HCT116 (cell line): Measurements from ENCODE around the gene FASN. TPM values are rescaled to one million over a fixed set of nuclear protein-coding genes. Genes with fewer than 3 reads are reported as not detected.

Source experiments
- ATAC-seq: fragments of 200-7000 bp; cut with Tn5 transposase; 2 replicates; pipeline ENCODE4 v1.9.1; 2020; ENCODE audit warnings: mild to moderate bottlenecking, moderate library complexity
- BruUV-seq: library from RNA; stranded (reverse); fragments of 400-500 nt; replicated peaks from 2 replicates; lab custom pipeline; 2021; lab: Mats Ljungman, UMichigan
- CTCF ChIA-PET: fragments of 300-600 bp; sonication (Branson Sonifier 250); formaldehyde crosslinking; loops from one replicate; lab custom pipeline; 2021; ENCODE audit warnings: antibody characterized with exemption; lab: Charles Lee
- POLR2A ChIA-PET: fragments of 300-600, 350-600 bp; sonication (Branson Sonifier 250); formaldehyde crosslinking; loops from one replicate; lab custom pipeline; 2021; ENCODE audit warnings: antibody characterized with exemption; lab: Charles Lee
- RAD21 ChIA-PET, 2 experiments: fragments of 300-600 bp; sonication (Branson Sonifier 250); formaldehyde crosslinking; loops; one replicate each; lab custom pipeline; 2023; ENCODE audit warnings: low total read pairs in 2 of 2; ENCODE audit not compliant: uncharacterized antibody in 2 of 2, unreplicated experiment in 2 of 2, low non-redundant PET in 1 of 2; lab: Charles Lee
- DNase-seq: peaks from one replicate; pipeline ENCODE4 v3.0.0-alpha.2; 2010; ENCODE audit warnings: low read depth, low spot score
- H2AFZ ChIP-seq: fragments of 200-600 bp; shearing (Covaris generic), sonication (generic); 2 replicates; pipeline ENCODE4 v1.6.1; 2017; ENCODE audit warnings: low read depth, mixed run types, mixed read lengths, antibody characterized with exemption, low read length; ENCODE audit not compliant: poor library complexity, severe bottlenecking
- H3K27ac ChIP-seq: 2 replicates; pipeline ENCODE4 v1.5.1; 2012; ENCODE audit warnings: low read depth, low read length
- H3K27me3 ChIP-seq: fragments of 200-600 bp; sonication (generic); 2 replicates; pipeline ENCODE4 v1.6.1; 2016; ENCODE audit warnings: mixed run types, low read length, mixed read lengths; ENCODE audit not compliant: insufficient read depth
- H3K36me3 ChIP-seq, 2 experiments: fragments of 200-500 bp in 1 of 2; fragments of 200-600 bp in 1 of 2; sonication (Bioruptor generic) in 1 of 2; sonication (generic) in 1 of 2; 2 replicates each; pipeline versions ENCODE4 v1.5.1 to v1.6.1; 2014 to 2016; ENCODE audit warnings: low read length in 2 of 2, inconsistent platforms in 1 of 2, mixed read lengths in 1 of 2, mixed run types in 1 of 2; ENCODE audit not compliant: insufficient read depth in 2 of 2, control insufficient read depth in 1 of 2
- H3K4me1 ChIP-seq, 2 experiments: fragments of 200-600 bp in 1 of 2; sonication (generic) in 1 of 2; 2 replicates each; pipeline versions ENCODE4 v1.5.1 to v1.6.1; 2012 to 2017; ENCODE audit warnings: low read length in 2 of 2, inconsistent platforms in 1 of 2, mild to moderate bottlenecking in 1 of 2, mixed read lengths in 1 of 2, mixed run types in 1 of 2, moderate library complexity in 1 of 2; ENCODE audit not compliant: insufficient read depth in 2 of 2, control insufficient read depth in 1 of 2
- H3K4me2 ChIP-seq: fragments of 200-600 bp; sonication (generic); 2 replicates; pipeline ENCODE4 v1.6.1; 2017; ENCODE audit warnings: mixed run types, low read length, mixed read lengths
- H3K4me3 ChIP-seq, 2 experiments: fragments of 200-600 bp in 1 of 2; sonication (generic) in 1 of 2; replicated peaks in 1 of 2; 2 replicates each; pipeline ENCODE4 v1.5.1; 2011 to 2016; ENCODE audit warnings: low read length in 2 of 2, control low read depth in 1 of 2, low read depth in 1 of 2, mild to moderate bottlenecking in 1 of 2, mixed read lengths in 1 of 2, mixed run types in 1 of 2
- H3K79me2 ChIP-seq: fragments of 200-600 bp; sonication (generic); 2 replicates; pipeline ENCODE4 v1.6.1; 2017; ENCODE audit warnings: mild to moderate bottlenecking, mixed run types, low read length, moderate library complexity, mixed read lengths; ENCODE audit not compliant: insufficient read depth
- H3K9ac ChIP-seq: fragments of 200-600 bp; sonication (generic); 2 replicates; pipeline ENCODE4 v1.6.1; 2016; ENCODE audit warnings: low read length, mixed read lengths
- H3K9me2 ChIP-seq: fragments of 200-600 bp; sonication (generic), shearing (Covaris generic); 2 replicates; pipeline ENCODE4 v1.6.1; 2017; ENCODE audit warnings: mixed run types, mild to moderate bottlenecking, moderate library complexity; ENCODE audit not compliant: insufficient read depth
- H3K9me3 ChIP-seq, 2 experiments: fragments of 200-500 bp in 1 of 2; fragments of 200-600 bp in 1 of 2; sonication (Bioruptor generic) in 1 of 2; sonication (generic) in 1 of 2; 2 replicates each; pipeline ENCODE4 v1.6.1; 2014 to 2017; ENCODE audit warnings: low read length in 2 of 2, mixed read lengths in 2 of 2, inconsistent platforms in 1 of 2, low read depth in 1 of 2, mild to moderate bottlenecking in 1 of 2, mixed run types in 1 of 2, moderate library complexity in 1 of 2; ENCODE audit not compliant: control insufficient read depth in 1 of 2, insufficient read depth in 1 of 2
- H4K20me1 ChIP-seq: fragments of 200-600 bp; sonication (generic), shearing (Covaris generic); 2 replicates; pipeline ENCODE4 v1.6.1; 2017; ENCODE audit warnings: mixed run types, mild to moderate bottlenecking, moderate library complexity; ENCODE audit not compliant: insufficient read depth
- CBX3 ChIP-seq: IDR thresholded peaks from 2 replicates; pipeline ENCODE4 v1.6.1; 2012; ENCODE audit warnings: low read depth
- CTCF ChIP-seq, 3 experiments: fragments of 200-600 bp in 1 of 3; sonication (generic) in 1 of 3; IDR thresholded peaks in 2 of 3; conservative IDR thresholded peaks in 1 of 3; 2 replicates each; pipeline ENCODE4 v1.5.1; 2012 to 2017; ENCODE audit warnings: low read depth in 2 of 3, low read length in 2 of 3, antibody characterized with exemption in 1 of 3, borderline replicate concordance in 1 of 3, control low read depth in 1 of 3, mild to moderate bottlenecking in 1 of 3, mixed read lengths in 1 of 3, mixed run types in 1 of 3, moderate library complexity in 1 of 3; ENCODE audit not compliant: insufficient read depth in 1 of 3
- JUND ChIP-seq: IDR thresholded peaks from 2 replicates; pipeline ENCODE4 v1.6.1; 2012
- POLR2AphosphoS5 ChIP-seq: IDR thresholded peaks from 2 replicates; pipeline ENCODE4 v1.6.1; 2011; ENCODE audit warnings: mild to moderate bottlenecking, low read depth, low read length, moderate library complexity
- REST ChIP-seq: IDR thresholded peaks from 2 replicates; pipeline ENCODE4 v1.6.1; 2012; ENCODE audit warnings: low read depth
- SRF ChIP-seq: IDR thresholded peaks from 2 replicates; pipeline ENCODE4 v1.6.1; 2012; ENCODE audit warnings: low read depth
- YY1 ChIP-seq: IDR thresholded peaks from 2 replicates; pipeline ENCODE4 v1.6.1; 2011; ENCODE audit warnings: low read length, low read depth, moderate library complexity, mild to moderate bottlenecking; ENCODE audit not compliant: insufficient replicate concordance; ENCODE audit errors: extremely low read depth
- ZNF274 ChIP-seq: fragments of 200-500 bp; sonication (Bioruptor generic); IDR thresholded peaks from 2 replicates; pipeline ENCODE4 v1.6.1; 2014; ENCODE audit warnings: mild to moderate bottlenecking, low read depth, low read length, inconsistent platforms
- intact Hi-C: fragments of 100-400 bp; cut with micrococcal nuclease; formaldehyde crosslinking; loops from 2 replicates; pipeline ENCODE4 v1.10.0; 2022
- total RNA-seq: library from RNA; stranded (reverse); gene quantifications from one replicate; pipeline ENCODE4 v1.2.1, GENCODE V29; 2021; ENCODE audit not compliant: unreplicated experiment

The FASN gene
- total RNA-seq, 1 experiment from 2014 or later: 754 TPM

DNA sequence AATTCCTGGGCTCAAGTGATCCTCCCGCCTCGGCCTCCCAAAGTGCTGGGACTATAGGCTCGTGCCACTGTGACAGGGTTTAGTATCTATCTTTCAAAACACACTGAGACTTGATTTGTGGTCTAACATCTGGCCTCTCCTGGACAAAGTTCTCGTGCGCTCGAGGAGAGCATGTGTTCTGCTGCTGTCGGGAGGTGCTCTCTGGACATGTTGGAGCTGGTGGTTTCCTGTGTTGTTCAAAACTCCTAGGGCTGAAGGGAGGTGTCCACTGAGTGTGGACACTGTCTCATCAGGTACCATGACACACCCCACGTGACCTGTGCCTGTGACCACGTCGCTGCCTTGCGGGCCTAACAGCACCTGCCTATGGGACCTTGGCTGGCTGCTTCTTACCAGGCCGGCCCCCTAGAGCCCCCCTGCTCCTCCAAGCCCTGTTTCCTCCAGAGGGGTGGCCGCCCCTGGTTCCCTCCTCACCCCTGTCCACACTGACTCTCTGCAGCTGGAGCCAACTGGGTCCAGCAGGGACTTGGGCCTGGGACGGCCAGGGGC lies 52.0 kb downstream of the FASN start:
- Histone ChIP-seq H3K4me3 (no peak overlapping the region), H3K27me3 (no peaks in the 10 kb centered on the region), H3K4me1 (peaks cover 6 to 10% of the 10 kb centered on the region in 2 experiments; a peak in 3 of 4 replicates)
- ATAC-seq: no peak
- BruUV-seq: no TSS peak
- CTCF ChIA-PET: no interaction called here
- TF ChIP-seq REST (no peak), ZNF274 (no peak), YY1 (no peak), JUND (no peak), SRF (no peak), CBX3 (no peak), POLR2AphosphoS5 (no peak), CTCF (IDR thresholded peaks at IDR 0.05 in 2 of 3, conservative IDR thresholded peaks at IDR 0.05 in 1 of 3; ENCODE audit: borderline replicate concordance in 1 of 3, insufficient read depth in 1 of 3, low read depth in 2 of 3, low read length in 2 of 3) (no peak)
- TF ChIP-seq, all 23 proteins: peak for 0
- intact Hi-C loops: no loop called here
- Histone ChIP-seq H3K79me2 (peaks cover 13% of the 10 kb centered on the region; the same call in 1 of the 2 replicates), H3K4me2 (no peak overlapping the region), H3K9me2 (no peaks in the 10 kb centered on the region), H3K36me3 (peaks cover 7 to 19% of the 10 kb centered on the region in 2 experiments; a peak in 2 of 4 replicates), H3K9ac (no peak overlapping the region), H3K27ac (no peak overlapping the region), H2AFZ (no peak overlapping the region), H4K20me1 (no peaks in the 10 kb centered on the region), H3K9me3 (no peaks in the 10 kb centered on the region)
- no peak for DNase-seq
- ChIA-PET RAD21 (no interaction called here), POLR2A (no interaction called here)
